ENCODE measurements around the gene SIRT7. TPM values are rescaled to one million over a fixed set of nuclear protein-coding genes. Genes with fewer than 3 reads are reported as not detected.

The SIRT7 gene
- total RNA-seq, 1 experiment from 2014 or later: 78.3 TPM

GRCh38 chr17:81890447-81891302 lies 27.3 kb downstream of the SIRT7 start:
- DNase-seq: no peak
- ChIA-PET POLR2A (ENCODE audit: unreplicated experiment) (interaction anchor here (0.7 kb wide), 1 partner anchor 26 kb away, joined by 5 read pairs; no protein-coding TSS in a partner anchor), CTCF (no interaction called here)
- Histone ChIP-seq H3K9me3 (ENCODE audit: insufficient read depth, low read depth) (no peaks in the 10 kb centered on the region), H3K4me2 (peak overlapping the region; percentile 90), H3F3A (ENCODE audit: insufficient read depth, low read depth) (peaks cover 33% of the 10 kb centered on the region), H3K27ac (no peak overlapping the region), H3K79me2 (ENCODE audit: low read depth) (peaks cover 46% of the 10 kb centered on the region), H2AFZ (no peak overlapping the region), H3K27me3 (ENCODE audit: insufficient read depth, low read depth) (no peaks in the 10 kb centered on the region), H3K9me2 (ENCODE audit: insufficient read depth) (no peaks in the 10 kb centered on the region), H3K36me3 (ENCODE audit: low read depth) (no peaks in the 10 kb centered on the region), H3K4me1 (replicated peaks; ENCODE audit: insufficient read depth) (peaks cover 21% of the 10 kb centered on the region), H4K20me1 (ENCODE audit: insufficient read depth) (peaks cover 3% of the 10 kb centered on the region), H3K4me3 (peak overlapping the region; percentile 66)
- intact Hi-C loops (cut with micrococcal nuclease; ENCODE audit: unreplicated experiment): loop anchor here (10.0 kb wide), 1 partner anchor 214 kb away; no protein-coding TSS in a partner anchor
- BruUV-seq (replicated peaks): no TSS peak
- TF ChIP-seq EZH2 (IDR thresholded peaks at IDR 0.05; ENCODE audit: low read depth): no peak
- no peak for TF ChIP-seq CTCF (conservative IDR thresholded peaks at IDR 0.05)

GRCh38 chr17:81889602-81890001 lies 28.4 kb downstream of the SIRT7 start:
- Histone ChIP-seq H3K79me2 (ENCODE audit: low read depth) (peaks cover 57% of the 10 kb centered on the region), H3K9me3 (ENCODE audit: insufficient read depth, low read depth) (no peaks in the 10 kb centered on the region), H3K4me3 (peak overlapping the region; percentile 66; the same call in 1 of the 2 replicates), H2AFZ (no peak overlapping the region), H3K4me2 (peak overlapping the region; percentile 90), H4K20me1 (ENCODE audit: insufficient read depth) (peaks cover 12% of the 10 kb centered on the region), H3K9me2 (ENCODE audit: insufficient read depth) (no peaks in the 10 kb centered on the region), H3K27me3 (ENCODE audit: insufficient read depth, low read depth) (no peaks in the 10 kb centered on the region), H3K4me1 (replicated peaks; ENCODE audit: insufficient read depth) (peaks cover 27% of the 10 kb centered on the region), H3K36me3 (ENCODE audit: low read depth) (no peaks in the 10 kb centered on the region), H3F3A (ENCODE audit: insufficient read depth, low read depth) (peaks cover 38% of the 10 kb centered on the region), H3K27ac (no peak overlapping the region)
- intact Hi-C loops (cut with micrococcal nuclease; ENCODE audit: unreplicated experiment): loop anchor here (10.0 kb wide), 1 partner anchor 215 kb away; no protein-coding TSS in a partner anchor
- DNase-seq: no peak
- TF ChIP-seq EZH2 (IDR thresholded peaks at IDR 0.05; ENCODE audit: low read depth) (no peak), CTCF (conservative IDR thresholded peaks at IDR 0.05) (no peak)
- POLR2A ChIA-PET (ENCODE audit: unreplicated experiment): no interaction called here
- BruUV-seq (replicated peaks): no TSS peak
- CTCF ChIA-PET: no interaction called here

- peaks cover 27% of the 10 kb centered on the region for H3K4me1 ChIP-seq (replicated peaks; ENCODE audit: insufficient read depth)
- H3F3A ChIP-seq (ENCODE audit: insufficient read depth, low read depth): peaks cover 41% of the 10 kb centered on the region
- ChIA-PET CTCF (no interaction called here), POLR2A (ENCODE audit: unreplicated experiment) (no interaction called here)
- H3K27ac ChIP-seq: no peak overlapping the region
- no peaks in the 10 kb centered on the region for H3K27me3 ChIP-seq (ENCODE audit: insufficient read depth, low read depth)
- H3K36me3 ChIP-seq (ENCODE audit: low read depth): no peaks in the 10 kb centered on the region
- DNase-seq: no peak
- no peaks in the 10 kb centered on the region for H3K9me2 ChIP-seq (ENCODE audit: insufficient read depth)
- H3K79me2 ChIP-seq (ENCODE audit: low read depth): peaks cover 62% of the 10 kb centered on the region
- H3K9me3 ChIP-seq (ENCODE audit: insufficient read depth, low read depth): no peaks in the 10 kb centered on the region
- TSS peak; percentile 29 for BruUV-seq (replicated peaks)
- H3K4me3 ChIP-seq: no peak overlapping the region
- TF ChIP-seq EZH2 (IDR thresholded peaks at IDR 0.05; ENCODE audit: low read depth): no peak
- no peak for TF ChIP-seq CTCF (conservative IDR thresholded peaks at IDR 0.05)
- H2AFZ ChIP-seq: no peak overlapping the region
- intact Hi-C loops (cut with micrococcal nuclease; ENCODE audit: unreplicated experiment): no loop called here
- peaks cover 12% of the 10 kb centered on the region for H4K20me1 ChIP-seq (ENCODE audit: insufficient read depth)
- H3K4me2 ChIP-seq: no peak overlapping the region
Observed at GRCh38 chr17:81888988-81889595, 28.9 kb downstream of the SIRT7 start.
